SK-N-MC (cell line): ENCODE data around the gene XXYLT1.

Experiments
- EZH2 ChIP-seq: fragments of 200-600 bp; sonication (generic); IDR thresholded peaks from one replicate; pipeline ENCODE4 v1.6.1; 2017; ENCODE audit warnings: antibody characterized with exemption
- POLR2AphosphoS5 ChIP-seq: IDR thresholded peaks from 2 replicates; pipeline ENCODE4 v1.6.1; 2012; ENCODE audit warnings: mild to moderate bottlenecking, low read depth, low read length, borderline replicate concordance

GRCh38 chr3:195312714-195313113, 41.8 kb upstream of the XXYLT1 start:
- no peak for TF ChIP-seq POLR2AphosphoS5
- TF ChIP-seq EZH2: no peak
